OCI-LY7 (cell line): ENCODE data around the gene PDE4A. TPM values are rescaled to one million over a fixed set of nuclear protein-coding genes. Genes with fewer than 3 reads are reported as not detected.

ENCODE experiments used
- BruUV-seq: library from RNA; stranded (reverse); fragments of 400-500 nt; replicated peaks from 2 replicates; lab custom pipeline; 2021; lab: Mats Ljungman, UMichigan
- CTCF ChIA-PET: fragments of 300-600 bp; sonication (Branson Sonifier 250); formaldehyde crosslinking; loops from one replicate; lab custom pipeline; 2022; ENCODE audit warnings: antibody characterized with exemption; ENCODE audit not compliant: unreplicated experiment; lab: Charles Lee
- POLR2A ChIA-PET: fragments of 300-600 bp; sonication (Branson Sonifier 250); formaldehyde crosslinking; loops from one replicate; lab custom pipeline; 2022; ENCODE audit warnings: antibody characterized with exemption; lab: Charles Lee
- DNase-seq: peaks from one replicate; pipeline ENCODE4 v3.0.0-alpha.2; 2015; ENCODE audit warnings: low spot score
- H2AFZ ChIP-seq: fragments of 200-600 bp; sonication (generic), shearing (Covaris generic); 2 replicates; pipeline ENCODE4 v1.6.1; 2014; ENCODE audit warnings: mild to moderate bottlenecking, antibody characterized with exemption, low read length, moderate library complexity
- H3K27ac ChIP-seq: fragments of 200-600 bp; sonication (generic); 2 replicates; pipeline ENCODE4 v1.5.1; 2014; ENCODE audit warnings: mixed run types, low read depth, mild to moderate bottlenecking, moderate library complexity, low read length, inconsistent platforms; ENCODE audit not compliant: poor library complexity, severe bottlenecking
- H3K36me3 ChIP-seq: fragments of 200-600 bp; sonication (generic); 2 replicates; pipeline ENCODE4 v1.6.1; 2014; ENCODE audit warnings: mild to moderate bottlenecking, antibody characterized with exemption, low read length, moderate library complexity, mixed read lengths; ENCODE audit not compliant: insufficient read depth
- H3K4me1 ChIP-seq: fragments of 200-600 bp; sonication (generic); 2 replicates; pipeline ENCODE4 v1.5.1; 2014; ENCODE audit warnings: mild to moderate bottlenecking, low read length; ENCODE audit not compliant: insufficient read depth, poor library complexity, severe bottlenecking
- H3K4me2 ChIP-seq: fragments of 200-600 bp; sonication (generic); 2 replicates; pipeline ENCODE4 v1.6.1; 2014; ENCODE audit warnings: mild to moderate bottlenecking, low read length
- H3K4me3 ChIP-seq: fragments of 200-600 bp; sonication (generic); 2 replicates; pipeline ENCODE4 v1.5.1; 2014; ENCODE audit warnings: mild to moderate bottlenecking, low read depth, low read length; ENCODE audit not compliant: poor library complexity, severe bottlenecking
- H3K79me2 ChIP-seq: fragments of 200-600 bp; sonication (generic); 2 replicates; pipeline ENCODE4 v1.6.1; 2016; ENCODE audit warnings: low read depth, mild to moderate bottlenecking, low read length, moderate library complexity, mixed read lengths; ENCODE audit not compliant: insufficient read depth
- H3K9me2 ChIP-seq: fragments of 200-600 bp; sonication (generic); 2 replicates; pipeline ENCODE4 v1.6.1; 2016; ENCODE audit warnings: mild to moderate bottlenecking, low read length, mixed read lengths; ENCODE audit not compliant: insufficient read depth
- H3K9me3 ChIP-seq: fragments of 200-600 bp; sonication (generic); 2 replicates; pipeline ENCODE4 v1.6.1; 2014; ENCODE audit warnings: mild to moderate bottlenecking, mixed run types, low read length, mixed read lengths
- H4K20me1 ChIP-seq: fragments of 200-600 bp; sonication (generic); 2 replicates; pipeline ENCODE4 v1.6.1; 2014; ENCODE audit warnings: mild to moderate bottlenecking, antibody characterized with exemption, low read length, moderate library complexity, mixed read lengths; ENCODE audit not compliant: insufficient read depth
- CTCF ChIP-seq: fragments of 200-600 bp; sonication (generic); conservative IDR thresholded peaks from 2 replicates; pipeline ENCODE4 v1.5.1; 2014; ENCODE audit warnings: mild to moderate bottlenecking, antibody characterized with exemption, low read length, moderate library complexity, mixed read lengths
- EZH2phosphoT487 ChIP-seq: fragments of 200-600 bp; sonication (generic); IDR thresholded peaks from 2 replicates; pipeline ENCODE4 v1.6.1; 2018; ENCODE audit warnings: low read depth, borderline replicate concordance, mild to moderate bottlenecking, mixed run types, antibody characterized with exemption, low read length, moderate library complexity, mixed read lengths
- intact Hi-C: fragments of 100-400 bp; cut with micrococcal nuclease; formaldehyde crosslinking; loops from one replicate; pipeline ENCODE4 v1.10.0; 2022; ENCODE audit not compliant: unreplicated experiment
- total RNA-seq, 2 experiments: library from RNA; depleted of rRNA in 1 of 2; stranded (reverse); fragments of >200 nt in 1 of 2; shearing (Covaris generic) in 1 of 2; gene quantifications; 2 replicates each; pipeline ENCODE4 v1.2.3, GENCODE V29; 2014 to 2022

The PDE4A gene
- total RNA-seq, 2 experiments from 2014 or later = 16.4 to 45.1 TPM

DNA sequence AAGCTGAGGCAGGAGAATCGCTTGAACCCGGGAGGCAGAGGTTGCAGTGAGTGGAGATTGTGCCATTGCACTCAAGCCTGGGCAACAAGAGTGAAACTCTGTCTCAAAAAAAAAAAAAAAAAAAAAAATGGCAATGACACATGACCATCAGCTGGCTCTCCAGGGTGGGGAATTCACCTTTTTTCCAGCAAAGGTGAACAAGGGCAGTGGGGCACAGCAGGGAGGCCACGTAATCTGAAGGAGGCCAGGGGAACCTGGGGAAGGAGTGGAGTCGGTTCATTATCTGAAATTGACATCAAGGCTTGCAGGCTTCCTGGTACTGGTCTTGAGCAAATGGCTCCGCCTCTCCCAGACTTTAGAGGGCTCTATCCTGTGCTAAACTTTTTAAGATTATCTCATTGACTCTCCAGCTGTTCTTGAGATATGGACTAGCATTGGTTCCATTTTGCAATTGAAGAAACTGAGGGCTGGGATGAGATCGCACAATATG lies 54.7 kb downstream of the PDE4A start:
- Histone ChIP-seq H3K4me2 (no peak overlapping the region), H3K4me1 (no peaks in the 10 kb centered on the region)
- TF ChIP-seq CTCF (no peak), EZH2phosphoT487 (no peak)

GRCh38 chr19:10478476-10478875 lies 58.1 kb downstream of the PDE4A start:
- no peak for TF ChIP-seq EZH2phosphoT487
- no peak for TF ChIP-seq CTCF
- POLR2A ChIA-PET = no interaction called here
- Histone ChIP-seq H3K4me1 (no peaks in the 10 kb centered on the region), H3K79me2 (no peaks in the 10 kb centered on the region), H3K27ac (no peak overlapping the region), H4K20me1 (no peaks in the 10 kb centered on the region), H3K4me3 (no peak overlapping the region), H3K4me2 (no peak overlapping the region), H3K36me3 (no peaks in the 10 kb centered on the region), H3K9me2 (no peaks in the 10 kb centered on the region), H2AFZ (no peak overlapping the region), H3K9me3 (no peaks in the 10 kb centered on the region)
- DNase-seq = no peak
- no TSS peak for BruUV-seq
- CTCF ChIA-PET = interaction anchor here (0.7 kb wide), 1 partner anchor 50 kb away, joined by 4 read pairs; no protein-coding TSS in a partner anchor
- intact Hi-C loops = no loop called here

More for the DNA sequence above, 54.7 kb downstream of the PDE4A start:
- H3K27ac ChIP-seq = no peak overlapping the region
- CTCF ChIA-PET = no interaction called here
- POLR2A ChIA-PET = interaction anchor here (0.5 kb wide), 1 partner anchor 130 kb away, joined by 3 read pairs; no protein-coding TSS in a partner anchor
- no peaks in the 10 kb centered on the region for H3K79me2 ChIP-seq
- H3K36me3 ChIP-seq = no peaks in the 10 kb centered on the region
- no peak for DNase-seq
- no peaks in the 10 kb centered on the region for H4K20me1 ChIP-seq
- H2AFZ ChIP-seq = no peak overlapping the region
- H3K4me3 ChIP-seq = no peak overlapping the region
- H3K9me2 ChIP-seq = no peaks in the 10 kb centered on the region
- BruUV-seq = no TSS peak
- H3K9me3 ChIP-seq = no peaks in the 10 kb centered on the region
- intact Hi-C loops = no loop called here

- Histone ChIP-seq H3K4me1 (no peaks in the 10 kb centered on the region), H3K9me3 (no peaks in the 10 kb centered on the region), H3K4me3 (no peak overlapping the region), H4K20me1 (no peaks in the 10 kb centered on the region), H3K9me2 (no peaks in the 10 kb centered on the region), H3K79me2 (no peaks in the 10 kb centered on the region), H3K36me3 (peaks cover 4% of the 10 kb centered on the region; the same call in 1 of the 2 replicates), H3K27ac (no peak overlapping the region), H3K4me2 (no peak overlapping the region), H2AFZ (no peak overlapping the region)
- POLR2A ChIA-PET = no interaction called here
- no TSS peak for BruUV-seq
- CTCF ChIA-PET = interaction anchor here (0.7 kb wide), 1 partner anchor 51 kb away, joined by 4 read pairs; no protein-coding TSS in a partner anchor
- peak; percentile 41 for DNase-seq
- intact Hi-C loops = no loop called here
- TF ChIP-seq EZH2phosphoT487 (no peak), CTCF (peak; percentile 56)
Measured at GRCh38 chr19:10478903-10479384, 58.6 kb downstream of the PDE4A start.
